Upper lobe of right lung (tissue), 1 donor: ENCODE data around the gene LIFR. TPM values are rescaled to one million over a fixed set of nuclear protein-coding genes. Genes with fewer than 3 reads are reported as not detected.
A peak's percentile ranks its signal among the peaks of the same experiment; 100 is the strongest.

Experiments used
- ATAC-seq: fragments of 200-7000 bp; cut with Tn5 transposase; one replicate; pipeline ENCODE4 v1.9.1; 2020; ENCODE audit warnings: mild to moderate bottlenecking, moderate library complexity
- DNase-seq: peaks from one replicate; pipeline ENCODE4 v3.0.0-alpha.2; 2020
- H3K27ac ChIP-seq: fragments of 200-600 bp; one replicate; pipeline ENCODE4 v1.8.0; 2022
- H3K27me3 ChIP-seq: fragments of 200-600 bp; one replicate; pipeline ENCODE4 v1.8.0; 2022; ENCODE audit warnings: mild to moderate bottlenecking
- H3K36me3 ChIP-seq: fragments of 200-600 bp; one replicate; pipeline ENCODE4 v1.8.0; 2022
- H3K4me1 ChIP-seq: fragments of 200-600 bp; one replicate; pipeline ENCODE4 v1.8.0; 2022
- H3K4me3 ChIP-seq: fragments of 200-600 bp; one replicate; pipeline ENCODE4 v1.8.0; 2022; ENCODE audit warnings: mild to moderate bottlenecking
- H3K9me3 ChIP-seq: fragments of 200-600 bp; one replicate; pipeline ENCODE4 v1.8.0; 2022
- intact Hi-C: fragments of 100-400 bp; cut with DNase I; formaldehyde crosslinking; loops from one replicate; pipeline ENCODE4 v1.11.0; 2022
- total RNA-seq: library from RNA; stranded (reverse); fragmentation: NEBNext Ultra II Directional; extraction: Animal tissue kit (Norgen Biotek cat#: 25700); gene quantifications from one replicate; pipeline ENCODE4 v1.2.1, GENCODE V29; 2021
- TF ChIP-seq, protein P1 (sequence below): fragments of 200-600 bp; IDR thresholded peaks from one replicate; pipeline ENCODE4 v1.8.0; 2022; ENCODE audit warnings: antibody characterized with exemption
- donor health status: DM: no; HTN: yes; CAD: no; lungs with severe emphysema.

The LIFR gene
- total RNA-seq, 1 donor from 2014 or later, result 151 TPM

DNA sequence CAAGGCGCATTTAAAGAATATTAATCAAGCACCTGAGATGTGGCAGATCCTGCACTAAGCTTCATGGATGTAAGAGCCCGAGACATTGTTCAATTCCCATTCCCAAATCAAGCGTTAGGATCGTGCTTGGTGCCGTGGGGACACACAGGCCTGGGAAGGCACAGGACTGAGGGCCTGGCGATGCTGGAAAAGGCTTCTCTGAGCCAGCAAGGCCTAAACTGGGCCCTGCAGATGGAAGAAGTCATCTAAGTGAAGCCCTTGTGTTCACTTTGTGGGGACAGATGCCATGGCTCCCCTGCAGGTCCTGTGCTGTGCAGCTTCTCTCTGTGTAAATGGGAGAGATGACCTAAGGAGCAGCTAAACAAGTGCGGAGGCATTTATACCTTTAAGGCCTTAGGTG, 83.9 kb downstream of the LIFR start:
- TF ChIP-seq, protein P1, sequence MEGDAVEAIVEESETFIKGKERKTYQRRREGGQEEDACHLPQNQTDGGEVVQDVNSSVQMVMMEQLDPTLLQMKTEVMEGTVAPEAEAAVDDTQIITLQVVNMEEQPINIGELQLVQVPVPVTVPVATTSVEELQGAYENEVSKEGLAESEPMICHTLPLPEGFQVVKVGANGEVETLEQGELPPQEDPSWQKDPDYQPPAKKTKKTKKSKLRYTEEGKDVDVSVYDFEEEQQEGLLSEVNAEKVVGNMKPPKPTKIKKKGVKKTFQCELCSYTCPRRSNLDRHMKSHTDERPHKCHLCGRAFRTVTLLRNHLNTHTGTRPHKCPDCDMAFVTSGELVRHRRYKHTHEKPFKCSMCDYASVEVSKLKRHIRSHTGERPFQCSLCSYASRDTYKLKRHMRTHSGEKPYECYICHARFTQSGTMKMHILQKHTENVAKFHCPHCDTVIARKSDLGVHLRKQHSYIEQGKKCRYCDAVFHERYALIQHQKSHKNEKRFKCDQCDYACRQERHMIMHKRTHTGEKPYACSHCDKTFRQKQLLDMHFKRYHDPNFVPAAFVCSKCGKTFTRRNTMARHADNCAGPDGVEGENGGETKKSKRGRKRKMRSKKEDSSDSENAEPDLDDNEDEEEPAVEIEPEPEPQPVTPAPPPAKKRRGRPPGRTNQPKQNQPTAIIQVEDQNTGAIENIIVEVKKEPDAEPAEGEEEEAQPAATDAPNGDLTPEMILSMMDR, result no peak

DNA sequence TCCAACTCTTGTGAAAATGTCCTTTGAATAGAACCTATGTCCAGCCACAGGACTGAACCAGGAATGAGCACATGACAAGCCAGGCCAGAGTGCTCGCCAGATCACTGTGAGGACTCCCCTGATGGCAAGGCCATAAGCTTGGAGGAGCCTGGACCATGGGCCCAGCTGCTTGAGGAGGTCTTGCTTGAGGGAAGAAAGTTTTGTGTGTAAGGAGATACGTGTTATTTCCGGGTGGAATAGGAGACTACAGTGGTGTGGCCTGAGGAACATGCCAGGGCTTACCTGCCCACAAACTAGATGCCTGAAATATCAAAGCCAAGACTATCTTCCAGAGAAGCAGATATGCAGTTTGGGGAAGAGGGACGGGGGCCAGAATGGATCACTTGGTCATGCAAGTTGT, 84.7 kb downstream of the LIFR start:
- Histone ChIP-seq H3K9me3 (no peaks in the 10 kb centered on the region), H3K36me3 (no peaks in the 10 kb centered on the region), H3K4me3 (no peak overlapping the region), H3K27me3 (peaks cover 4% of the 10 kb centered on the region), H3K27ac (no peak overlapping the region), H3K4me1 (peaks cover 28% of the 10 kb centered on the region)
- no peak for DNase-seq
- intact Hi-C loops, result no loop called here
- ATAC-seq, result no peak
- TF ChIP-seq, protein P1, result no peak

More for the DNA sequence above, 83.9 kb downstream of the LIFR start:
- H3K4me3 ChIP-seq, result no peak overlapping the region
- H3K9me3 ChIP-seq, result no peaks in the 10 kb centered on the region
- no peak overlapping the region for H3K27ac ChIP-seq
- intact Hi-C loops, result no loop called here
- no peak for ATAC-seq
- H3K36me3 ChIP-seq, result no peaks in the 10 kb centered on the region
- H3K27me3 ChIP-seq, result peaks cover 4% of the 10 kb centered on the region
- DNase-seq, result no peak
- peaks cover 21% of the 10 kb centered on the region for H3K4me1 ChIP-seq

DNA sequence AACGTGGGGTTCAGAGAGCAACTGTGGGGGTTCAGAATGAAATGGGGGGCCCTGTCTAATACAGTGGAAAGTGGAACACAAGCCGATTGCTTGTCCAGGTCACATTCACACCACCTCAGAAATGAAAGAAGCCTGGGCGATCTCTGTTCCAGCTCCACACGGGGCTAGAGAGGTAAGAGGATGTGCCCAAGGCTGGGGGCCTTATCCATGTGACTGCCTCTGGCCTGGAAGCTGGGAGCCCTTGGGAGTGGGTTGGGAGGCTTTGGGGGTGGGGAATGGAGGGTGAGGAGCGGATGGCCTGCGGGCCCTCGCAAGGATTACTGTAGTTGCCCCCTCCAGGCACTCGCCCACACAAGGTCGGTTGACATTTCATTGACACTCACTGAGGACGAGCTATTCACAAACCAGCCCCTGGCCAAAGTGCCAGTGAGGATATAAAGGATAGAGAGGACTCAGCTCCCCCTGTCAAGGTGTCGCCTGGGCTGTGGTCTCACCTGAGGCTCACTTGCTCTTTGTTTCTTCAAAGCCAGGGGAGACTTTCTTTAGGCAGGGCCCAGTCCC, 86.7 kb downstream of the LIFR start:
- Histone ChIP-seq H3K27me3 (peaks cover 4% of the 10 kb centered on the region), H3K4me1 (peaks cover 33% of the 10 kb centered on the region), H3K27ac (peak overlapping the region; percentile 86), H3K9me3 (no peaks in the 10 kb centered on the region), H3K36me3 (no peaks in the 10 kb centered on the region), H3K4me3 (no peak overlapping the region)
- intact Hi-C loops, result no loop called here
- DNase-seq (no peak), ATAC-seq (no peak)
- TF ChIP-seq, protein P1, result no peak

DNA sequence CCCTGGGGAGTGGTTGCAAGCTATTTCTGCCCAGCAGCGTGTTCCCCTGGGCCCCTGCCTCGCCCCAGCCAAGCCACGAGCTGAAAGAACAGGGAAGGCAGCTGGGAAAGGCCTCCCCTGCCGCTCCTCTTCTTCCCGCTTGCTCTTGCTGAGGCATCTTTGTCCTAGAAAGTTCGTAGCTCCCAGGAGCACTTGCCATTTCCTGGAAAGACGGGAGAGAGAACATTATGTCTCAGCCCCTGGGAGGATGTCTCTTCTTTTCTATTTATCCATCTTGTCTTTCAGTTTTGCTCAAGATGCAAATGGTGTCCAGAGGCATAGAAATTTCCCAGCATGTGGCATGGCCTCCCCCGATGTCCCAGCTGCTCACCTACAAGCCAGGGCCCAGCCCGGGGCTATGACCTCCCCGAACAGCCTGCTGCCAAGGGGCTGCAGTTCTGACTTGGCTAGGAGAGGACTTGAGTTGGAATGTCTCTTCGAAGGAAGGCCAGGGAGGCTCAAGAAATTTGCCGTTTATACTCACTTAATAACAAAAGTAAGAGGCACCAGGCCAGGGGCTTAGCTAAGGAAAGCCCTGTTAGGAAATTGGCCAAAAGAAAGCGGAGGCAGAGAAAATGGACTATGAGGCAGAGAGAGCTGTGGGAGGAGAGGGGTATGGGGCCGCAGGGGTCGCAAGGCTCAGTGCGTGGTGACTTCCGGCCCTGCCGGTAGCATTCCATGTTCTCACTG, 87.3 kb downstream of the LIFR start:
- Histone ChIP-seq H3K27me3 (peaks cover 4% of the 10 kb centered on the region), H3K9me3 (no peaks in the 10 kb centered on the region), H3K27ac (peak overlapping the region; percentile 86), H3K4me3 (no peak overlapping the region), H3K36me3 (no peaks in the 10 kb centered on the region), H3K4me1 (peaks cover 39% of the 10 kb centered on the region)
- intact Hi-C loops, result no loop called here
- TF ChIP-seq, protein P1, result no peak
- DNase-seq (no peak), ATAC-seq (no peak)

DNA sequence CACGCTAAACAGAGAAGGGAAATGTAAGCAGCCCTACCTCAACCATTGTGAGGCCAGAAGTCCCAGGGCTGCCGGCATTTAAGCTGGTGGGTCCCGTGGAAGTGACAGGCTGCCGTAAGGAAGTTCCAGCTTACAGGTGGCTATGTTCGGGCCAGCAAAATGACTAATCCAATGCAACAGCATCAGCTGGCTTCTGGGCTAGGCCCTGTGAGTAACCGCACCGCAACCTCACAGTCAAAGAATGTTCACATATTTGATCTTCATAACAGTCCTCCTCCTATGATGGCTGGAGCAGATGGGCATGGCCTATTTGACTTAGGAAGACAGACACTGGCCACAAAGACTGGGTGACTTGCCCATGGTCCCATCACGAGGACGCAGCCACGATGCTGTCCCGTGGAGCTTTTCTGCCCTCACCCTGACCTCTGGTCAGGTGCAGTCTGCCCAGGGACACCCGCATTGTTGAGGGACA, 88.2 kb downstream of the LIFR start:
- no peak for ATAC-seq
- intact Hi-C loops, result no loop called here

More for the DNA sequence above, 88.2 kb downstream of the LIFR start:
- H3K9me3 ChIP-seq, result no peaks in the 10 kb centered on the region
- peak overlapping the region; percentile 86 for H3K27ac ChIP-seq
- no peak overlapping the region for H3K4me3 ChIP-seq
- no peak for DNase-seq
- TF ChIP-seq, protein P1, result no peak
- no peaks in the 10 kb centered on the region for H3K36me3 ChIP-seq
- peaks cover 4% of the 10 kb centered on the region for H3K27me3 ChIP-seq
- H3K4me1 ChIP-seq, result peaks cover 47% of the 10 kb centered on the region
